Parathyroid adenoma (tissue), 2 donors: ENCODE results near the gene ZNF470.

Experiments used
- H2AFZ ChIP-seq: fragments of 300-600 bp; sonication (generic); one replicate; pipeline ENCODE4 v1.7.0; 2017; ENCODE audit warnings: antibody characterized with exemption, mild to moderate bottlenecking
- H3K27ac ChIP-seq: fragments of 300-600 bp; sonication (generic); one replicate; pipeline ENCODE4 v1.7.0; 2017
- H3K27me3 ChIP-seq: fragments of 300-600 bp; sonication (generic); one replicate; pipeline ENCODE4 v1.7.0; 2017; ENCODE audit warnings: low read length; ENCODE audit not compliant: control insufficient read depth, insufficient read depth
- H3K36me3 ChIP-seq: fragments of 300-600 bp; sonication (generic); one replicate; pipeline ENCODE4 v1.7.0; 2017; ENCODE audit warnings: low read length; ENCODE audit not compliant: control insufficient read depth, insufficient read depth
- H3K4me1 ChIP-seq: fragments of 300-600 bp; sonication (generic); one replicate; pipeline ENCODE4 v1.7.0; 2017; ENCODE audit warnings: control low read depth
- H3K4me2 ChIP-seq: fragments of 300-600 bp; sonication (generic); one replicate; pipeline ENCODE4 v1.7.0; 2017; ENCODE audit warnings: low read length
- H3K4me3 ChIP-seq: fragments of 300-600 bp; sonication (generic); one replicate; pipeline ENCODE4 v1.7.0; 2017; ENCODE audit warnings: low read depth, low read length
- H3K79me2 ChIP-seq: fragments of 300-600 bp; sonication (generic); one replicate; pipeline ENCODE4 v1.7.0; 2017; ENCODE audit warnings: control low read depth
- H3K9ac ChIP-seq: fragments of 300-600 bp; sonication (generic); one replicate; pipeline ENCODE4 v1.7.0; 2017; ENCODE audit warnings: mild to moderate bottlenecking
- H3K9me3 ChIP-seq: fragments of 300-600 bp; sonication (generic); one replicate; pipeline ENCODE4 v1.7.0; 2017; ENCODE audit warnings: low read length; ENCODE audit not compliant: control insufficient read depth
- TF ChIP-seq, protein P1 (sequence below): fragments of 300-600 bp; sonication (generic); IDR thresholded peaks from one replicate; pipeline ENCODE4 v1.7.0; 2017; ENCODE audit warnings: antibody characterized with exemption, mild to moderate bottlenecking
- donor health status: primary hyperparathyroidism.

The ZNF470 gene

DNA sequence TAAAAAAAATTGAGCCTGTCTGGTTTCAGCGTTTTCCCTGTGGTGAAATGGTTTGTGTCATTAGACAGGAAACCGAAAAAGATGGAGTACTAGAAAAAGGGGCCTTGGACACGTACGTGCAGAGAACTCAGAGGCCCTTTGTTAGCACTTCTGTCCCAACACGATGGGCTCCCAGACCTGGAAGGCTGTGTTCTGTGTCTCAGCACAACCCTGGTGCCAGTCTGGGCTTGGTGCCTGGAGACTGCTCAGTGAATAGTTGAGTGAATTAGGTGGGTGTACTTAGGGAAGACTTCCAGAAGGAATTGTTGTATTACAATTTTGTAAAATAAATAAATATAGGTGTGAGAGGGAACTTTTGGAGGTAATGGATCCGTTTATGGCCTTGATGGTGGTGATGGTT lies 36.6 kb downstream of the ZNF470 start:
- H3K27ac ChIP-seq: no peak overlapping the region
- H3K9ac ChIP-seq: no peak overlapping the region
- no peaks in the 10 kb centered on the region for H3K27me3 ChIP-seq
- no peaks in the 10 kb centered on the region for H3K9me3 ChIP-seq
- H3K36me3 ChIP-seq: no peaks in the 10 kb centered on the region
- no peak overlapping the region for H2AFZ ChIP-seq
- TF ChIP-seq, protein P1, sequence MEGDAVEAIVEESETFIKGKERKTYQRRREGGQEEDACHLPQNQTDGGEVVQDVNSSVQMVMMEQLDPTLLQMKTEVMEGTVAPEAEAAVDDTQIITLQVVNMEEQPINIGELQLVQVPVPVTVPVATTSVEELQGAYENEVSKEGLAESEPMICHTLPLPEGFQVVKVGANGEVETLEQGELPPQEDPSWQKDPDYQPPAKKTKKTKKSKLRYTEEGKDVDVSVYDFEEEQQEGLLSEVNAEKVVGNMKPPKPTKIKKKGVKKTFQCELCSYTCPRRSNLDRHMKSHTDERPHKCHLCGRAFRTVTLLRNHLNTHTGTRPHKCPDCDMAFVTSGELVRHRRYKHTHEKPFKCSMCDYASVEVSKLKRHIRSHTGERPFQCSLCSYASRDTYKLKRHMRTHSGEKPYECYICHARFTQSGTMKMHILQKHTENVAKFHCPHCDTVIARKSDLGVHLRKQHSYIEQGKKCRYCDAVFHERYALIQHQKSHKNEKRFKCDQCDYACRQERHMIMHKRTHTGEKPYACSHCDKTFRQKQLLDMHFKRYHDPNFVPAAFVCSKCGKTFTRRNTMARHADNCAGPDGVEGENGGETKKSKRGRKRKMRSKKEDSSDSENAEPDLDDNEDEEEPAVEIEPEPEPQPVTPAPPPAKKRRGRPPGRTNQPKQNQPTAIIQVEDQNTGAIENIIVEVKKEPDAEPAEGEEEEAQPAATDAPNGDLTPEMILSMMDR: no peak
- H3K4me3 ChIP-seq: no peak overlapping the region
- H3K4me2 ChIP-seq: no peak overlapping the region
- peaks cover 47% of the 10 kb centered on the region for H3K79me2 ChIP-seq
- H3K4me1 ChIP-seq: no peaks in the 10 kb centered on the region

DNA sequence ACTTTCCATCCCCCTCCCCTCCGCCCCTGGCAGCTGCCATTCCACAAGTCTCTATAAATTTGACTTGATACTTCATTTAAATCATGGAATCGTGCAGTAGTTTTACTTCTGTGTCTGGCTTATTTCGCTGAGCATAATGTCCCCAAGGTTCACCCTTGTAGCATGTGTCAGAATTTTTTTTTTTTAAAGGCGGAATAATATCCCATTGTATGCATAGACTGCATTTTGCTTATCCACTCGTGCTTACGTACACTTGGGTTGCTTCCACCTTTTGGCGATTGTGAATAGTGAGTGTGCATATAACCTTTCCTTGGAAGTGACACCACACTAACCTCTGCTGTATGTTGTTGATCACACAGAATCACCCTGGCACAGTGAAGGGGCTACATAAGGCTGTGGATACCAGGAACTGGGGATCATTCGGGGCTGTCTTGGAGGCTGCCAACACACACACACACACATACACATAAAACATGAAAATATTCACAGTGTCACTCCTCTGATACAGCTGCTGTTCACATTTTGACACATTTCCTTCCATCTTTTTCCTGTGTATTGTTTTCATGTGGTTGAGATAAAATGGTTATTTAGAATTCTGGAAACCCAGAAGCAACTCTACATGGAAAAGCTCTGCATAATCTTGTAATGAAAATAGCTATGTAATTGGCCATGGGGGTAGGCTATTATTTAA lies 41.2 kb downstream of the ZNF470 start:
- Histone ChIP-seq H3K36me3 (no peaks in the 10 kb centered on the region), H3K79me2 (peaks cover 44% of the 10 kb centered on the region), H3K9ac (no peak overlapping the region), H3K4me2 (no peak overlapping the region), H3K27ac (no peak overlapping the region), H3K4me3 (no peak overlapping the region), H3K4me1 (no peaks in the 10 kb centered on the region), H3K9me3 (no peaks in the 10 kb centered on the region), H3K27me3 (no peaks in the 10 kb centered on the region), H2AFZ (no peak overlapping the region)
- TF ChIP-seq, protein P1: no peak

DNA sequence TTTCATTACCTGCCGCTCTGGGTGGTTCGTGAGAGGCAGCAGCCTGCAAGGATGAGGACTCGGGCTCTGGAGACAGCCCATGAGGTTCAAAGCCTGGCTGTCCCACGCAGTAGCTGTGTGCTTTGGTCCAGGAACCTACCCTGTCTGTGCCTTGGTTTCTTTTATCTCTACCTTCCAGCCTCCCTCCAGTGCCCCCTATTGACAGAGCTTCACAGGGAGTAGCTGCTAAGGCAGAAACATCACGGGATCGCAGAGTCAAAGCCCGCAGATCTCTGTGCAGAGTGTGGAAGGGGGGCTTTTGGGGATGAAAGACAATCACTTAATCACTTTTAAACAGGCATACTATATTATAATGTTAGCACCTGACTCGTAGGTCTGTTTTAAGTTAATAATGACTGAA lies 44.0 kb downstream of the ZNF470 start:
- no peaks in the 10 kb centered on the region for H3K27me3 ChIP-seq
- no peak overlapping the region for H3K4me3 ChIP-seq
- peaks cover 25% of the 10 kb centered on the region for H3K79me2 ChIP-seq
- no peak overlapping the region for H3K4me2 ChIP-seq
- H3K9ac ChIP-seq: no peak overlapping the region
- H3K36me3 ChIP-seq: no peaks in the 10 kb centered on the region
- H2AFZ ChIP-seq: no peak overlapping the region
- H3K27ac ChIP-seq: no peak overlapping the region
- no peaks in the 10 kb centered on the region for H3K4me1 ChIP-seq
- TF ChIP-seq, protein P1: no peak
- no peaks in the 10 kb centered on the region for H3K9me3 ChIP-seq

DNA sequence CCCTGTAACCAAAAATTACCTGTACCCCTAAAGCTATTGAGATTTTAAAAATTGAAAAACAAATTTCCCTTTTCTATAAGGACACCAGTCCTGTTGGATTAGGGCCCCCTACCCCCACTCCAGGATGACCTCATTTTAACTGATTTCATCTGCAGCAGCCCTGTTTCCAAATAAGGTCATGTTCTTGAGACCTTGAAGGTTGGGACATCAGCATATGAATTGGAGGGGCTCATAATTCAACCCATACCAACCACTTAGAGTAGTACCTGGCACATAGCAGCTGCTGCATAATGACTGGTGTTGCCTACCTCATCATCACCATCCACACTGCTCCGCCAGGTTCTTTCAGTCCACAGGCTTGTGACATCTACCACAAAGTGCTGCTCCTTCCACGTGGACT lies 45.5 kb downstream of the ZNF470 start:
- H3K36me3 ChIP-seq: no peaks in the 10 kb centered on the region
- H3K4me3 ChIP-seq: no peak overlapping the region

More for the DNA sequence above, 45.5 kb downstream of the ZNF470 start:
- Histone ChIP-seq H3K4me1 (no peaks in the 10 kb centered on the region), H3K79me2 (peaks cover 14% of the 10 kb centered on the region), H3K9me3 (no peaks in the 10 kb centered on the region), H3K27ac (no peak overlapping the region), H2AFZ (no peak overlapping the region), H3K27me3 (no peaks in the 10 kb centered on the region), H3K9ac (no peak overlapping the region), H3K4me2 (no peak overlapping the region)
- TF ChIP-seq, protein P1: no peak
